Chondrocyte (in vitro differentiated cells): ENCODE data around the gene QKI. TPM values are rescaled to one million over a fixed set of nuclear protein-coding genes. Genes with fewer than 3 reads are reported as not detected.

Experiments
- DNase-seq: peaks from one replicate; pipeline ENCODE4 v3.0.0; 2021; ENCODE audit warnings: mixed read lengths, low spot score
- H3K27ac Mint-ChIP-seq: one replicate; pipeline ENCODE4 v1.8.0; 2021; ENCODE audit warnings: mild to moderate bottlenecking, moderate library complexity, mixed read lengths; ENCODE audit not compliant: unreplicated experiment
- H3K27me3 Mint-ChIP-seq: 2 replicates; pipeline ENCODE4 v1.8.0; 2021; ENCODE audit warnings: low read depth, mixed read lengths
- H3K36me3 Mint-ChIP-seq: 2 replicates; pipeline ENCODE4 v1.8.0; 2021; ENCODE audit warnings: low read depth, mixed read lengths
- H3K4me1 Mint-ChIP-seq: 2 replicates; pipeline ENCODE4 v1.8.0; 2021; ENCODE audit warnings: low read depth, mild to moderate bottlenecking, mixed read lengths
- H3K4me3 Mint-ChIP-seq: one replicate; pipeline ENCODE4 v1.8.0; 2021; ENCODE audit warnings: mild to moderate bottlenecking, moderate library complexity, mixed read lengths; ENCODE audit not compliant: unreplicated experiment
- H3K9me3 Mint-ChIP-seq: 2 replicates; pipeline ENCODE4 v1.8.0; 2021; ENCODE audit warnings: low read depth, mixed read lengths
- total RNA-seq: library from RNA; stranded (reverse); gene quantifications from 3 replicates; pipeline ENCODE4 v1.2.1, GENCODE V29; 2021
- TF ChIP-seq, protein P1 (sequence below): fragments of 200-600 bp; sonication (generic); IDR thresholded peaks from 2 replicates; pipeline ENCODE4 v1.5.0; 2021; ENCODE audit warnings: antibody characterized with exemption, mild to moderate bottlenecking, moderate library complexity

The QKI gene
- total RNA-seq, 1 donor from 2014 or later: 189 TPM

DNA sequence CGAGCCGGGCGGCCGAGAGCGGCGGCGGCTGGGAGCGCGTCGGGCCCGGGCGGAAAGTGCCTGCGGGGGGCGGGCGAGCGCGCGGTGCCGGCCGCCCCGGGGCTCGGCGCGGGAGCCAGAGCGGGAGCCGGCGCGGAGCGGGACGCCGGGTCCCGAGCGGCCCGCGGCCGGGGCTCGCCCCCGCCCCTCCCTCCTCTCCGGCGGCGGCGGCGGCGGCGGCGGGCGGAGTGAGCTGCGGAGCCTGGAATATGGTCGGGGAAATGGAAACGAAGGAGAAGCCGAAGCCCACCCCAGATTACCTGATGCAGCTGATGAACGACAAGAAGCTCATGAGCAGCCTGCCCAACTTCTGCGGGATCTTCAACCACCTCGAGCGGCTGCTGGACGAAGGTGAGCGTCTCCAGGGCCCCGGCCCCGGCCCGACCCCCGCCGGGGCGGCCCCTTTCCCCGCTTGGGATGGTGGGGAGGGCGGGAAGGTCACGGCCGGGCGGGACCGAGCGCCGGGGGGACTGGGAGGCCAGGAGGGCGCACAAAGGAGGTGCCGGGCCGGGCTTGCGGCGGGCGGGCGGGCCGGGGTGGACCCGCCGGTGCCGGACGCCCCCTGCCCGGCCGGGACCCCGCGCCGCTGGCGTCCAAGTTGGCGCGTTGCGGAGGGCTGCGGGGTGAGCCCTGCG is 565 bp downstream of the QKI start:
- peaks cover 37% of the 10 kb centered on the region for H3K4me1 Mint-ChIP-seq
- peak overlapping the region; percentile 89 for H3K27ac Mint-ChIP-seq
- no peaks in the 10 kb centered on the region for H3K27me3 Mint-ChIP-seq

DNA sequence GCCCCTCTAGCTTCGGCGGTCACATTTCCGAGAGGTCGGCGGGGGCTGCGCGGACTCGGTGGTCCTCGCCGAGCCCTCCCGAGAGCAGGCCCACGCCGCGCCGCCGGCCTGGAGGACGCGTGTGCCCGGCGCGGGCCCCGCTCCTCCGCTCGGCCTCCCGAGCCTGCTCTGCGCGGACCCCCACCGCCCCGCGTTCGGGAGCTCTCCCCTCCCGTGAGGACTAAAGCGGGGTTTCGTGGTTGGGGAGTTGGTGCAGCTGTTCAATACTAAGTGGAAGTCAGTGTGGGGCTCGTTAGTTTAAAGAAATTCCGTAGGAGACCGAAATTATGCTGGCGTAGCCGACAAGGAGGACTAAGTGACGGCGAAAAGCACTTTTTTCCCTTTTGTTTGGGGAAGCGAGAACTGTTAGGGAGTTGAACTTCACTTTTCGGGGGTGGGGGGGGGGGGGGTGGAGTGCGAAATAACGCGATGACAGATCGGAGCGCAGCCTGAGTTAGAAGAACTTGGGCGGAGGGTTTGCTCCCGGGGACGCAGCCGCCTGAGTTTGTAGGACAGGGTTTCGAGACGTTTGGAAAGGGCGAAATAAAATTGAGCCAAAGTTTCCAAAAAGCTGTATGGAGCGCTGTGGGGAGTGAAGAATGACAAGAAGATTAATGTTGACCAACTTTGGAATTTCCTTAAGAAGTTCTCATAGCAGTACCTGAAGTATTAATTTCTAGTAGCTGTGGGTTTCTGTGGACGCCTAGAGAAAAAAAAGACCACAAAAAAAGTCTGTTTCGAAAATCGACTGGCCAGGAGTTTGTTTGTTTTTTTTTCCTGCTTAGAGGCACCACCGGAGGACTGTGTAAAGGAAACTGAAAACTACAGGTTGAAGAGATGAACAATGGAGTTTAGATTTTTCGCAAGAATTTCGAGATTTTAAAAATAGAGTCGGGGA is 1.4 kb downstream of the QKI start:
- Mint-ChIP-seq H3K4me3 (peak overlapping the region; percentile 87), H3K9me3 (no peaks in the 10 kb centered on the region), H3K27ac (peak overlapping the region; percentile 96), H3K27me3 (no peaks in the 10 kb centered on the region), H3K4me1 (peaks cover 45% of the 10 kb centered on the region), H3K36me3 (peaks cover 3% of the 10 kb centered on the region)
- TF ChIP-seq, protein P1, sequence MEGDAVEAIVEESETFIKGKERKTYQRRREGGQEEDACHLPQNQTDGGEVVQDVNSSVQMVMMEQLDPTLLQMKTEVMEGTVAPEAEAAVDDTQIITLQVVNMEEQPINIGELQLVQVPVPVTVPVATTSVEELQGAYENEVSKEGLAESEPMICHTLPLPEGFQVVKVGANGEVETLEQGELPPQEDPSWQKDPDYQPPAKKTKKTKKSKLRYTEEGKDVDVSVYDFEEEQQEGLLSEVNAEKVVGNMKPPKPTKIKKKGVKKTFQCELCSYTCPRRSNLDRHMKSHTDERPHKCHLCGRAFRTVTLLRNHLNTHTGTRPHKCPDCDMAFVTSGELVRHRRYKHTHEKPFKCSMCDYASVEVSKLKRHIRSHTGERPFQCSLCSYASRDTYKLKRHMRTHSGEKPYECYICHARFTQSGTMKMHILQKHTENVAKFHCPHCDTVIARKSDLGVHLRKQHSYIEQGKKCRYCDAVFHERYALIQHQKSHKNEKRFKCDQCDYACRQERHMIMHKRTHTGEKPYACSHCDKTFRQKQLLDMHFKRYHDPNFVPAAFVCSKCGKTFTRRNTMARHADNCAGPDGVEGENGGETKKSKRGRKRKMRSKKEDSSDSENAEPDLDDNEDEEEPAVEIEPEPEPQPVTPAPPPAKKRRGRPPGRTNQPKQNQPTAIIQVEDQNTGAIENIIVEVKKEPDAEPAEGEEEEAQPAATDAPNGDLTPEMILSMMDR: no peak
- no peak for DNase-seq

More for the DNA sequence above, 565 bp downstream of the QKI start:
- TF ChIP-seq, protein P1: peak; percentile 6
- no peak for DNase-seq
- Mint-ChIP-seq H3K9me3 (no peaks in the 10 kb centered on the region), H3K36me3 (peaks cover 3% of the 10 kb centered on the region), H3K4me3 (peak overlapping the region; percentile 75)

DNA sequence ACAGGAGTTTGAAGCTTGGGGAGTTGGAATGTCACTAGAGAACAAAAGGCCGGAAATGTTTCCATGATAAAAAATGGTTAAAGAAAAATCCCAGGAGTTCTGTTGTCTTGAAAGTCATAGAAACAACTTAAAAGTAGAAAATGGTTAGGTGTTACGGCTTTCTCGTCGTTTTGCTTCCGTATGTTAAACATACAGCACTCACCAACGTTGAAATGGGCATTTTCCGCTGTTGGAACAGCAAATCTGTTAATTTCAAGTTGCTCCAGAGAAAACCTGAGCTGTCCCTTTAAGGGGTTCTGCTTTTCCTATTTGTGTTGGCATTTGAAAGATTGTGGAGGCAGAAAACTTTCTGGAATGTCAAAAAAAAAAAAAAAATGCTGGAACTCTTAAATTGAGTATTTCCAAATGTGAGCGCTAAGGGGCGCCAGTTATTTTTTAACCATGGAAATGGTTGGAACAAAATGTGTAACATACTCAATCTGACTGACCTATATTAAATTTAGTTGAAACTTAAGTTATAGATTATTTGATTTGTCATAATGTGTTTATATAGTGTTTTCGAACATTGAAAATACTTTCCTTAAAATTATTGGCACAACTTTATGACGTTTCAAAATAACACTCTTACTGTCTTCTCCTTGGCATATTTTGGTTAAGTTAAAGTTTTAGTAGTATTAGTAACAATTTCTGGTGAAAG is 2.2 kb downstream of the QKI start:
- Mint-ChIP-seq H3K36me3 (no peaks in the 10 kb centered on the region), H3K9me3 (no peaks in the 10 kb centered on the region), H3K27ac (peak overlapping the region; percentile 96), H3K4me1 (peaks cover 48% of the 10 kb centered on the region), H3K27me3 (no peaks in the 10 kb centered on the region), H3K4me3 (peak overlapping the region; percentile 87)
- TF ChIP-seq, protein P1: peak; percentile 90
- DNase-seq: no peak

DNA sequence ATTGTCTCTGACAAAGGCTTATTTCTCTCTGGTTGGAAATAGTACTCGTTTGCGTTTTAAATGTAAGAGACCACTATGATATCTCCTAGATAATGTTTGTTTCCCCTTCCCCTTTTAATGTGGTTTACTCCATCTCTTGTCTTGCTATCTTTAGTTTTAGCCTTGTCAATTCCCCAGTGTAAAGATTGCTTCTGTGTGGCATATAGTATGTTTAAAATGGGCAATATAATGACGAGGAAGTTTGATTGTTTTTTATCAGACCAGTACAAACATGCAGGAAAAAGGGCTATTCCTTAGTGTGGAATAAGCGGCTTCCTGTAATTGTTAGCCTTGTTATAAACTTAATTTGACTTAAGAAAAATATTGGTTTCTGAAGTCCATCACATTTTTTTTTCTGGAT is 3.1 kb downstream of the QKI start:
- no peak for DNase-seq
- peak overlapping the region; percentile 95 for H3K27ac Mint-ChIP-seq
- no peaks in the 10 kb centered on the region for H3K36me3 Mint-ChIP-seq
- no peaks in the 10 kb centered on the region for H3K27me3 Mint-ChIP-seq
- TF ChIP-seq, protein P1: no peak
- no peaks in the 10 kb centered on the region for H3K9me3 Mint-ChIP-seq
- H3K4me1 Mint-ChIP-seq: peaks cover 53% of the 10 kb centered on the region
- H3K4me3 Mint-ChIP-seq: peak overlapping the region; percentile 87
